ENCODE measurements around the gene MACF1.

GRCh38 chr1:39508266-39508665 lies 303.8 kb downstream of the MACF1 start:
- TF ChIP-seq GABPA (IDR thresholded peaks at IDR 0.05 in 1 of 2, conservative IDR thresholded peaks at IDR 0.05 in 1 of 2) (no peak), RXRA (IDR thresholded peaks at IDR 0.05) (no peak), CTCF (IDR thresholded peaks at IDR 0.05; ENCODE audit: low read depth, low read length, missing input control) (no peak), RAD21 (IDR thresholded peaks at IDR 0.05) (no peak), JUND (IDR thresholded peaks at IDR 0.05) (no peak), TAF1 (conservative IDR thresholded peaks at IDR 0.05) (no peak), FOXA1 (IDR thresholded peaks at IDR 0.05) (no peak), YY1 (IDR thresholded peaks at IDR 0.05) (no peak), ZBTB33 (IDR thresholded peaks at IDR 0.05) (no peak)
- TF ChIP-seq, protein P1, sequence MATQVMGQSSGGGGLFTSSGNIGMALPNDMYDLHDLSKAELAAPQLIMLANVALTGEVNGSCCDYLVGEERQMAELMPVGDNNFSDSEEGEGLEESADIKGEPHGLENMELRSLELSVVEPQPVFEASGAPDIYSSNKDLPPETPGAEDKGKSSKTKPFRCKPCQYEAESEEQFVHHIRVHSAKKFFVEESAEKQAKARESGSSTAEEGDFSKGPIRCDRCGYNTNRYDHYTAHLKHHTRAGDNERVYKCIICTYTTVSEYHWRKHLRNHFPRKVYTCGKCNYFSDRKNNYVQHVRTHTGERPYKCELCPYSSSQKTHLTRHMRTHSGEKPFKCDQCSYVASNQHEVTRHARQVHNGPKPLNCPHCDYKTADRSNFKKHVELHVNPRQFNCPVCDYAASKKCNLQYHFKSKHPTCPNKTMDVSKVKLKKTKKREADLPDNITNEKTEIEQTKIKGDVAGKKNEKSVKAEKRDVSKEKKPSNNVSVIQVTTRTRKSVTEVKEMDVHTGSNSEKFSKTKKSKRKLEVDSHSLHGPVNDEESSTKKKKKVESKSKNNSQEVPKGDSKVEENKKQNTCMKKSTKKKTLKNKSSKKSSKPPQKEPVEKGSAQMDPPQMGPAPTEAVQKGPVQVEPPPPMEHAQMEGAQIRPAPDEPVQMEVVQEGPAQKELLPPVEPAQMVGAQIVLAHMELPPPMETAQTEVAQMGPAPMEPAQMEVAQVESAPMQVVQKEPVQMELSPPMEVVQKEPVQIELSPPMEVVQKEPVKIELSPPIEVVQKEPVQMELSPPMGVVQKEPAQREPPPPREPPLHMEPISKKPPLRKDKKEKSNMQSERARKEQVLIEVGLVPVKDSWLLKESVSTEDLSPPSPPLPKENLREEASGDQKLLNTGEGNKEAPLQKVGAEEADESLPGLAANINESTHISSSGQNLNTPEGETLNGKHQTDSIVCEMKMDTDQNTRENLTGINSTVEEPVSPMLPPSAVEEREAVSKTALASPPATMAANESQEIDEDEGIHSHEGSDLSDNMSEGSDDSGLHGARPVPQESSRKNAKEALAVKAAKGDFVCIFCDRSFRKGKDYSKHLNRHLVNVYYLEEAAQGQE (IDR thresholded peaks at IDR 0.05): no peak
